Measurements from ENCODE around the gene SERGEF. TPM values are rescaled to one million over a fixed set of nuclear protein-coding genes. Genes with fewer than 3 reads are reported as not detected.

SERGEF gene
- total and polyA plus RNA-seq, 2 of the 4 experiments (the other 2 are of a cell fraction), result 12.2 to 18.1 TPM

DNA sequence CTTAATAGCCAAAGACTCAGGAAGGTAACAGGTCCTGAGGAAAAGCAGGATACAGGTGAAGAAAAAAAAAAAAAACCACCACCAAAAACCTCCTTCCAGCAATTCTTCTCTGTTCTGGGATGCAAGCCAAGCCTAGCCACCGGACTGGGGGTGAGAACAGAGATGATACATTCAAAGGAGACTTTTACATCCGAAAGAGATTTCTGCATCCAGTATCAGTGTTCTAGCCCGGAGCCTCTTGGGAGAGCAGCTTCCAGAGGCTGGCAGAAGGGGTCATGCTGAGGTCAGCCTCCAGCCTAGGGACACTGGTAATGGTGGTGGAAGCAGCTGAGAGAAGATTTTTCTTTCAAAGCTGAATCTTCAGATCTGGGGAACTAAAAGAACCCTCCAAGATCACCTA, 202.1 kb downstream of the SERGEF start:
- Histone ChIP-seq H3K4me3 (ENCODE audit: insufficient read depth, low read depth, low read length) (no peak overlapping the region), H4K91ac (ENCODE audit: insufficient read depth, low read depth, low read length) (no peak overlapping the region), H3K36me3 (ENCODE audit: control insufficient read depth, insufficient read depth, low read length) (no peaks in the 10 kb centered on the region), H2BK15ac (ENCODE audit: low read depth, low read length) (no peak overlapping the region), H3K56ac (ENCODE audit: extremely low read depth, insufficient read depth, low read length) (no peak overlapping the region), H3K4ac (ENCODE audit: low read depth, low read length) (no peak overlapping the region), H2AK9ac (replicated peaks; ENCODE audit: low read depth, low read length, poor library complexity) (no peak overlapping the region), H3K9ac (ENCODE audit: low read depth, low read length) (no peak overlapping the region), H3K18ac (ENCODE audit: low read depth, low read length) (no peak overlapping the region), H2BK20ac (ENCODE audit: low read depth, low read length) (no peak overlapping the region), H4K20me1 (ENCODE audit: insufficient read depth, low read length) (no peaks in the 10 kb centered on the region), H2BK5ac (ENCODE audit: low read depth, low read length, poor library complexity, severe bottlenecking) (no peak overlapping the region), H4K8ac (ENCODE audit: low read depth in 2 of 2, low read length in 2 of 2) (no peak overlapping the region), H3K27ac (ENCODE audit: insufficient read depth, low read length) (no peak overlapping the region), H4K5ac (ENCODE audit: low read depth, low read length) (no peak overlapping the region), H3K27me3 (ENCODE audit: control insufficient read depth, insufficient read depth, low read length) (no peaks in the 10 kb centered on the region), H3K9me1 (ENCODE audit: insufficient read depth, low read length) (peaks cover 3% of the 10 kb centered on the region; the same call in 1 of the 2 replicates), H3K4me2 (ENCODE audit: low read depth, low read length) (no peak overlapping the region), H3K9me3 (ENCODE audit: control insufficient read depth, insufficient read depth, low read length) (no peaks in the 10 kb centered on the region), H3K79me1 (ENCODE audit: low read depth in 1 of 2, low read length in 2 of 2) (no peaks in the 10 kb centered on the region), H3K14ac (replicated peaks; ENCODE audit: low read depth, low read length) (no peak overlapping the region), H2AFZ (replicated peaks; ENCODE audit: low read length, poor library complexity) (no peak overlapping the region), H3K23ac (ENCODE audit: low read depth, low read length) (no peak overlapping the region), H2BK120ac (ENCODE audit: low read depth, low read length) (no peak overlapping the region), H3K4me1 (ENCODE audit: control insufficient read depth, insufficient read depth, low read length) (peaks cover 10% of the 10 kb centered on the region), H2AK5ac (ENCODE audit: low read depth, low read length) (no peak overlapping the region)
- DNase-seq, result peak; percentile 52
- dilution Hi-C loops (cut with HindIII; ENCODE audit: low sequenced_read_pairs, unreplicated experiment), result no loop called here
- peak; percentile 50; the same call in 1 of the 2 replicates for ATAC-seq (ENCODE audit: low read depth)
- TF ChIP-seq RFX5 (IDR thresholded peaks at IDR 0.05; ENCODE audit: low read depth, low read length) (no peak), FOS (IDR thresholded peaks at IDR 0.05; ENCODE audit: low read depth, low read length) (no peak), RCOR1 (IDR thresholded peaks at IDR 0.05; ENCODE audit: insufficient replicate concordance, low read length) (no peak), USF2 (IDR thresholded peaks at IDR 0.05; ENCODE audit: low read depth, low read length) (no peak), POLR2A (IDR thresholded peaks at IDR 0.05; ENCODE audit: low read depth, low read length) (no peak), RAD21 (IDR thresholded peaks at IDR 0.05; ENCODE audit: low read length) (no peak), NFE2L2 (IDR thresholded peaks at IDR 0.05; ENCODE audit: low read depth, low read length) (no peak), MXI1 (IDR thresholded peaks at IDR 0.05; ENCODE audit: borderline replicate concordance, low read depth, low read length) (no peak), SMC3 (IDR thresholded peaks at IDR 0.05; ENCODE audit: low read depth, low read length) (no peak), MAFK (IDR thresholded peaks at IDR 0.05; ENCODE audit: low read depth, low read length) (no peak), MAZ (IDR thresholded peaks at IDR 0.05; ENCODE audit: borderline replicate concordance, low read depth, low read length) (no peak)
- TF ChIP-seq, protein P1, sequence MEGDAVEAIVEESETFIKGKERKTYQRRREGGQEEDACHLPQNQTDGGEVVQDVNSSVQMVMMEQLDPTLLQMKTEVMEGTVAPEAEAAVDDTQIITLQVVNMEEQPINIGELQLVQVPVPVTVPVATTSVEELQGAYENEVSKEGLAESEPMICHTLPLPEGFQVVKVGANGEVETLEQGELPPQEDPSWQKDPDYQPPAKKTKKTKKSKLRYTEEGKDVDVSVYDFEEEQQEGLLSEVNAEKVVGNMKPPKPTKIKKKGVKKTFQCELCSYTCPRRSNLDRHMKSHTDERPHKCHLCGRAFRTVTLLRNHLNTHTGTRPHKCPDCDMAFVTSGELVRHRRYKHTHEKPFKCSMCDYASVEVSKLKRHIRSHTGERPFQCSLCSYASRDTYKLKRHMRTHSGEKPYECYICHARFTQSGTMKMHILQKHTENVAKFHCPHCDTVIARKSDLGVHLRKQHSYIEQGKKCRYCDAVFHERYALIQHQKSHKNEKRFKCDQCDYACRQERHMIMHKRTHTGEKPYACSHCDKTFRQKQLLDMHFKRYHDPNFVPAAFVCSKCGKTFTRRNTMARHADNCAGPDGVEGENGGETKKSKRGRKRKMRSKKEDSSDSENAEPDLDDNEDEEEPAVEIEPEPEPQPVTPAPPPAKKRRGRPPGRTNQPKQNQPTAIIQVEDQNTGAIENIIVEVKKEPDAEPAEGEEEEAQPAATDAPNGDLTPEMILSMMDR (conservative IDR thresholded peaks at IDR 0.05; ENCODE audit: low read depth, low read length), result no peak
- TF ChIP-seq, protein P2, sequence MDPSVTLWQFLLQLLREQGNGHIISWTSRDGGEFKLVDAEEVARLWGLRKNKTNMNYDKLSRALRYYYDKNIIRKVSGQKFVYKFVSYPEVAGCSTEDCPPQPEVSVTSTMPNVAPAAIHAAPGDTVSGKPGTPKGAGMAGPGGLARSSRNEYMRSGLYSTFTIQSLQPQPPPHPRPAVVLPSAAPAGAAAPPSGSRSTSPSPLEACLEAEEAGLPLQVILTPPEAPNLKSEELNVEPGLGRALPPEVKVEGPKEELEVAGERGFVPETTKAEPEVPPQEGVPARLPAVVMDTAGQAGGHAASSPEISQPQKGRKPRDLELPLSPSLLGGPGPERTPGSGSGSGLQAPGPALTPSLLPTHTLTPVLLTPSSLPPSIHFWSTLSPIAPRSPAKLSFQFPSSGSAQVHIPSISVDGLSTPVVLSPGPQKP (IDR thresholded peaks at IDR 0.05; ENCODE audit: borderline replicate concordance, low read depth, low read length), result no peak
- in situ Hi-C loops (cut with MboI; ENCODE audit: low sequenced_read_pairs), result no loop called here
- no CpG with 5 or more reads among the region's 3 CpGs for WGBS, 2 experiments (ENCODE audit: extremely low coverage in 2 of 2, insufficient read length in 1 of 2)
- intact Hi-C loops (cut with micrococcal nuclease), result no loop called here
- ChIA-PET POLR2A (ENCODE audit: unreplicated experiment) (no interaction called here), CTCF (no interaction called here)
- BruUV-seq (replicated peaks), result no TSS peak

All from IMR-90 (cell line).